ENCODE measurements around the gene MPDZ. TPM values are rescaled to one million over a fixed set of nuclear protein-coding genes. Genes with fewer than 3 reads are reported as not detected.

MPDZ gene
- total RNA-seq, 2 donors from 2014 or later = 57.3 to 61.5 TPM

GRCh38 chr9:13151489-13151888 lies 128.0 kb downstream of the MPDZ start:
- Histone ChIP-seq H3K27ac (no peak overlapping the region), H3K36me3 (peaks cover 18% of the 10 kb centered on the region), H3K27me3 (no peaks in the 10 kb centered on the region), H3K4me3 (no peak overlapping the region), H3K9me3 (no peaks in the 10 kb centered on the region), H3K4me1 (no peaks in the 10 kb centered on the region)
- DNase-seq (ENCODE audit: low spot score) = no peak
- TF ChIP-seq CTCF (IDR thresholded peaks at IDR 0.05) = no peak

GRCh38 chr9:13149454-13149853 lies 130.0 kb downstream of the MPDZ start:
- Histone ChIP-seq H3K9me3 (no peaks in the 10 kb centered on the region), H3K4me1 (no peaks in the 10 kb centered on the region), H3K4me3 (no peak overlapping the region), H3K27ac (peak overlapping the region in 1 of 2 donors; percentile 33), H3K36me3 (peaks cover 13% of the 10 kb centered on the region), H3K27me3 (no peaks in the 10 kb centered on the region)
- no peak for DNase-seq (ENCODE audit: low spot score)
- TF ChIP-seq CTCF (IDR thresholded peaks at IDR 0.05) = no peak

GRCh38 chr9:13146840-13147239 lies 132.7 kb downstream of the MPDZ start:
- Histone ChIP-seq H3K36me3 (peaks cover 13% of the 10 kb centered on the region), H3K4me1 (no peaks in the 10 kb centered on the region), H3K4me3 (no peak overlapping the region), H3K27me3 (no peaks in the 10 kb centered on the region), H3K27ac (no peak overlapping the region), H3K9me3 (no peaks in the 10 kb centered on the region)
- no peak for TF ChIP-seq CTCF (IDR thresholded peaks at IDR 0.05)
- no peak for DNase-seq (ENCODE audit: low spot score)

- Histone ChIP-seq H3K36me3 (peaks cover 13% of the 10 kb centered on the region), H3K27ac (no peak overlapping the region), H3K4me3 (no peak overlapping the region), H3K4me1 (no peaks in the 10 kb centered on the region), H3K27me3 (no peaks in the 10 kb centered on the region), H3K9me3 (no peaks in the 10 kb centered on the region)
- DNase-seq (ENCODE audit: low spot score) = no peak
- no peak for TF ChIP-seq CTCF (IDR thresholded peaks at IDR 0.05)
Observed at GRCh38 chr9:13145340-13145739, 134.2 kb downstream of the MPDZ start.

GRCh38 chr9:13144166-13144775 lies 135.2 kb downstream of the MPDZ start:
- Histone ChIP-seq H3K27me3 (no peaks in the 10 kb centered on the region), H3K27ac (no peak overlapping the region), H3K4me3 (no peak overlapping the region), H3K36me3 (peaks cover 19% of the 10 kb centered on the region), H3K9me3 (no peaks in the 10 kb centered on the region), H3K4me1 (peaks cover 0 to 9% of the 10 kb centered on the region in 2 donors)
- DNase-seq (ENCODE audit: low spot score) = no peak
- no peak for TF ChIP-seq CTCF (IDR thresholded peaks at IDR 0.05)

- no peak overlapping the region for H3K4me3 ChIP-seq
- no peaks in the 10 kb centered on the region for H3K9me3 ChIP-seq
- no peak overlapping the region for H3K27ac ChIP-seq
- peaks cover 0 to 9% of the 10 kb centered on the region in 2 donors for H3K4me1 ChIP-seq
- H3K27me3 ChIP-seq = no peaks in the 10 kb centered on the region
- no peak for DNase-seq (ENCODE audit: low spot score)
- peaks cover 29% of the 10 kb centered on the region for H3K36me3 ChIP-seq
- no peak for TF ChIP-seq CTCF (IDR thresholded peaks at IDR 0.05)
Observed at GRCh38 chr9:13143281-13143680, 136.2 kb downstream of the MPDZ start.

Measured in right atrium auricular region (tissue), 2 donors.